Epithelial cell of prostate (primary cell): Measurements from ENCODE around the gene IQSEC1.

Experiments used
- DNase-seq: peaks from one replicate; pipeline ENCODE4 v3.0.0-alpha.2; 2011; ENCODE audit warnings: low read depth, low spot score
- H3K27ac ChIP-seq: fragments of 450-650 bp; 2 replicates; pipeline ENCODE4 v1.5.1; 2017; ENCODE audit warnings: mild to moderate bottlenecking

The IQSEC1 gene

GRCh38 chr3:13108861-13109260 lies 35.6 kb upstream of the IQSEC1 start:
- no peak overlapping the region for H3K27ac ChIP-seq
- no peak for DNase-seq

GRCh38 chr3:13107661-13108060 lies 34.4 kb upstream of the IQSEC1 start:
- peak overlapping the region; percentile 93 for H3K27ac ChIP-seq
- no peak for DNase-seq

GRCh38 chr3:13106308-13107001 lies 33.2 kb upstream of the IQSEC1 start:
- peak overlapping the region; percentile 93 for H3K27ac ChIP-seq
- DNase-seq: no peak

GRCh38 chr3:13105896-13106250 lies 32.6 kb upstream of the IQSEC1 start:
- peak overlapping the region; percentile 93 for H3K27ac ChIP-seq
- no peak for DNase-seq

DNA sequence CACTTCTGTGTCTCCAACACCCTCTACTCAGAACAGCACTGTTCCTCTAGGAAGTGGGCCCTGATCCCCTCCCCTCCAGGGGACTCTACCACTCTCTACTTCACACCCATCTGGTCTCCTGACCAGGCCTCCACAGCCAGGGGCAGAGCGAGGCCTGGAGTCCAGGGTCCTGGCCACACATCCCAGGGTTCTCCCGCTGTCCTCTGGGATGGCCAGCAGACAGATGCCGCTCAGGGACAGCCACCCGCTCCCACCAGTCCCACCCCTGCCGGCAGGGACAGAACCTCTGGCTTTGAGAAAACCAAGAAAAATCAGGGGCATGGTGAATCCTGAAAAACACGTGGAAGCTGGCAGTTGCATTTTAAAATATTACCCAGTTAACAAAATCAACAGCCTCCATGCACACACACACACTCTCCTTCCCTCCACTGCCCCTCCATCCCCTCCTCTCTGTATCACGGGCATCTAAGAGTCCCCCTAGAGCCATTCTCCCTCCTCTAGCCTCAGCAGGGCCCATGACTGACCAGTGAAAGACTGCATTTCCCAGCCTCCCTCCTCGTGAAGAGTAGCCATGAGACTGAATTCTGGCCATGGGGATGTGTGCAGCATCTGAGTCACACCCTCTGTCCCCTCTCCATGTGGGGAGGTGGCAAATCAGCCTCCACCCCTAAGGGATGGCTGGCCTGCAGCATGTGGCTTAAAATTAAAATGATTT lies 32.1 kb upstream of the IQSEC1 start:
- DNase-seq: no peak
- peak overlapping the region; percentile 93 for H3K27ac ChIP-seq

- H3K27ac ChIP-seq: no peak overlapping the region
- DNase-seq: no peak
Measured at GRCh38 chr3:13104511-13104910, 31.3 kb upstream of the IQSEC1 start.

- H3K27ac ChIP-seq: no peak overlapping the region
- DNase-seq: no peak
Measured at GRCh38 chr3:13103416-13104058, 30.3 kb upstream of the IQSEC1 start.

DNA sequence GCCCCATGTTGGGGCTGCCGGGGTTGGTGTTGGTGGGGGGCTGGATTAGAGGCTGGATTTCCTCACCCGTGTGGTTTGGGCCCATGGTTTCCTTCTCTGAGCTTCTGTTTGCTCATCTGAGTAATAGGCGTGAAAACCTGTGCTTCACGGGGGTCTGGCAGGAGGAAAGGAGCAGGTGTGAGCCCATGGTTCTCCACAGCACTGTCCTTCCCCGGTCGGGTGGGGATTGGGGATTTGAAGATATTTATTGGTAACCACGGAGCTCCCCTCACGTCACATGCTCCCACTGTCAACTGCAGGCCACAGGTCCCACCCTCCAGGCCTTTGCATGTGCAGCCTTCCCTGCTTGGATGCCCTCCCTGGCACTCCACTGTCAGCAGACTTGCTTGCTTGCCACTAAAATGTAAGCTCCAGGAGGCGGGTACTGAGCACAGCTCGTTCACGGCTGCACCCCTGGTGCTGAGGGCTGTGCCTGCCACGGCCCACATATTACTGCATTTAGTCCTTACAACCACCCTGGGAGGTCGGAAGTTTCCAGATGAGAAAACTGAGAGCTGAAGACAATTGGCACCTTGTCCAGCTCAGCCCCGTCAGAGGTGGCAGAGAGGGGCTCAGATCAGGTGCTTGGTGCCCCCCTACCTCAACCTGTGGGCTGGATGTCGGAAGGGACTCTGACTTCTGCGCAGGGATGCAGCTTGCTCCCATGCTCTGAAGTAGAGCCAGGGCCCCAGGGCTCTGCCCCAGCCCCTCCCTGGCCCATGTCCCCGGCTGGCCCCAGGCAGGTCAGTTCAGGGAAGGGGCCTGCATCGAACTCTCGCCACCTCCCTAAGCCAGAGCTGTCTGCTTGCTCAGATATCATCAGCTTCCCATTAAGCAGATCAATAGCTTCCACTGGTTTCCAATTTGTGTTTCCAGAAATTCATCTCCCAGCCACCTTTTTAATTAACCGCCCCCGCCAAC lies 29.4 kb upstream of the IQSEC1 start:
- H3K27ac ChIP-seq: no peak overlapping the region
- no peak for DNase-seq

GRCh38 chr3:13099707-13100106 lies 26.5 kb upstream of the IQSEC1 start:
- DNase-seq: no peak
- H3K27ac ChIP-seq: no peak overlapping the region

GRCh38 chr3:13098192-13098988 lies 25.2 kb upstream of the IQSEC1 start:
- no peak for DNase-seq
- no peak overlapping the region for H3K27ac ChIP-seq

- DNase-seq: no peak
- no peak overlapping the region for H3K27ac ChIP-seq
Measured at GRCh38 chr3:13096356-13096755, 23.1 kb upstream of the IQSEC1 start.

GRCh38 chr3:13095408-13095937 lies 22.2 kb upstream of the IQSEC1 start:
- DNase-seq: no peak
- no peak overlapping the region for H3K27ac ChIP-seq

GRCh38 chr3:13093687-13094086 lies 20.5 kb upstream of the IQSEC1 start:
- H3K27ac ChIP-seq: no peak overlapping the region
- DNase-seq: no peak

GRCh38 chr3:13092621-13093617 lies 19.7 kb upstream of the IQSEC1 start:
- no peak for DNase-seq
- no peak overlapping the region for H3K27ac ChIP-seq

DNA sequence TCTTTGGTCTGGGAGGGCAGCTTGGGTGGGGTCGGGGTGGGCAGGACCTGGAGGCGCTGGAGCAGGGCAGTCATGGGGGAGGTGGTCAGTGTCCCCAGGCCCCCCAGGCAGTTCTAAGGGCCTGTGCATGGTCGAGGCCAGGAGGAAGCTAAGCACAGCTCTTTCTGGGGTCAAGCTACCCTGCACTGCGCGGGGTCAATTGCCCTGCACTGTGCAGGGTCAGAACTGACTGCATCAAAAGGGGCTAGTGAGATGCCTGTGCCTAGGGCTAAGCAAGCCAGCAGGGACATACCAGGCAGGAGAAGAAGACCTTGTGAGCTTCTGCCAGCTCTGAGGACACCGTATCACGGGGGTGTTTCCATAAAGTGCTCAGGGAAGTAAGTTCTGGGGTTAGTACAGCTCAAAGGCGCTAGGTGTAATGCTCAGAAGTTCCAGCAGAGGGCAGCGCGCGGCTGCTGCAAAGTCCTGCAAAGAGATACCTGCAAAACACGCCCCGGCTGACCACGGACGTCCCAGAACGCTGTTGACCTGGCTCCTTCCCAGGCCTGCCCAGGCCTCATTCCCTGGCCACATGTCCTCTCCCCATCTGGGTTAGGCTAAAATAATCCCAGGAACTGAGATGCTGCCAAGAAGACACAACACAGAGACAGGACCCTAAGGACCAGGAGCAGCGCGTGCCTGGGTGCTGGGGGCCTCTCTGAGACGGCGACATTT lies 18.8 kb upstream of the IQSEC1 start:
- DNase-seq: no peak
- no peak overlapping the region for H3K27ac ChIP-seq

GRCh38 chr3:13088028-13089006 lies 15.1 kb upstream of the IQSEC1 start:
- no peak for DNase-seq
- no peak overlapping the region for H3K27ac ChIP-seq
